Muscle layer of colon (tissue), 2 donors: Measurements from ENCODE around the gene NOS3.
A peak's percentile ranks its signal among the peaks of the same experiment; 100 is the strongest.

Experiments used
- H3K27ac ChIP-seq: one replicate; pipeline ENCODE4 v1.7.0; 2013; ENCODE audit warnings: low read depth, mild to moderate bottlenecking, low read length, moderate library complexity
- H3K27me3 ChIP-seq, 2 donors: one replicate each; pipeline ENCODE4 v1.7.0; 2013; ENCODE audit warnings: low read length in 2 of 2, mild to moderate bottlenecking in 2 of 2; ENCODE audit not compliant: insufficient read depth in 2 of 2, control insufficient read depth in 1 of 2
- H3K36me3 ChIP-seq: one replicate; pipeline ENCODE4 v1.7.0; 2013; ENCODE audit warnings: mild to moderate bottlenecking, low read length; ENCODE audit not compliant: insufficient read depth
- H3K4me1 ChIP-seq: one replicate; pipeline ENCODE4 v1.7.0; 2013; ENCODE audit warnings: mild to moderate bottlenecking, low read length; ENCODE audit not compliant: insufficient read depth
- H3K4me3 ChIP-seq, 2 donors: one replicate each; pipeline ENCODE4 v1.7.0; 2013; ENCODE audit warnings: low read length in 2 of 2, low read depth in 1 of 2, mild to moderate bottlenecking in 1 of 2, moderate library complexity in 1 of 2
- H3K9ac ChIP-seq: one replicate; pipeline ENCODE4 v1.7.0; 2013; ENCODE audit warnings: low read length
- H3K9me3 ChIP-seq: one replicate; pipeline ENCODE4 v1.7.0; 2013; ENCODE audit warnings: mild to moderate bottlenecking, low read length
- donor health status: abdominal sarcoma.
- donor health status: Adenocarcinoma of cecum.

NOS3 gene

GRCh38 chr7:150947241-150947745 lies 43.5 kb upstream of the NOS3 start:
- peaks cover 30% of the 10 kb centered on the region for H3K36me3 ChIP-seq
- peak overlapping the region; percentile 90 for H3K27ac ChIP-seq
- peaks cover 44% of the 10 kb centered on the region for H3K4me1 ChIP-seq
- no peak overlapping the region for H3K4me3 ChIP-seq
- H3K9me3 ChIP-seq, result no peaks in the 10 kb centered on the region
- H3K27me3 ChIP-seq, result no peaks in the 10 kb centered on the region
- H3K9ac ChIP-seq, result no peak overlapping the region

GRCh38 chr7:150947761-150948651 lies 42.8 kb upstream of the NOS3 start:
- Histone ChIP-seq H3K36me3 (peaks cover 31% of the 10 kb centered on the region), H3K4me1 (peaks cover 45% of the 10 kb centered on the region), H3K27ac (peak overlapping the region; percentile 44), H3K4me3 (no peak overlapping the region), H3K27me3 (no peaks in the 10 kb centered on the region), H3K9me3 (no peaks in the 10 kb centered on the region), H3K9ac (no peak overlapping the region)

- peaks cover 53% of the 10 kb centered on the region for H3K4me1 ChIP-seq
- H3K27me3 ChIP-seq, result no peaks in the 10 kb centered on the region
- H3K9me3 ChIP-seq, result no peaks in the 10 kb centered on the region
- H3K27ac ChIP-seq, result peak overlapping the region; percentile 30
- peaks cover 31% of the 10 kb centered on the region for H3K36me3 ChIP-seq
- no peak overlapping the region for H3K4me3 ChIP-seq
- H3K9ac ChIP-seq, result no peak overlapping the region
Measured at GRCh38 chr7:150948791-150949251, 42.0 kb upstream of the NOS3 start.

- Histone ChIP-seq H3K9ac (no peak overlapping the region), H3K36me3 (peaks cover 31% of the 10 kb centered on the region), H3K27me3 (no peaks in the 10 kb centered on the region), H3K4me1 (peaks cover 60% of the 10 kb centered on the region), H3K9me3 (no peaks in the 10 kb centered on the region), H3K4me3 (no peak overlapping the region), H3K27ac (peak overlapping the region; percentile 30)
Measured at GRCh38 chr7:150949564-150949963, 41.3 kb upstream of the NOS3 start.

- Histone ChIP-seq H3K27me3 (no peaks in the 10 kb centered on the region), H3K4me3 (no peak overlapping the region), H3K27ac (no peak overlapping the region), H3K9ac (no peak overlapping the region), H3K4me1 (peaks cover 60% of the 10 kb centered on the region), H3K36me3 (peaks cover 31% of the 10 kb centered on the region), H3K9me3 (no peaks in the 10 kb centered on the region)
Measured at GRCh38 chr7:150949971-150950491, 40.8 kb upstream of the NOS3 start.

GRCh38 chr7:150950496-150951180 lies 40.2 kb upstream of the NOS3 start:
- Histone ChIP-seq H3K9ac (no peak overlapping the region), H3K36me3 (peaks cover 31% of the 10 kb centered on the region), H3K27me3 (no peaks in the 10 kb centered on the region), H3K27ac (no peak overlapping the region), H3K9me3 (no peaks in the 10 kb centered on the region), H3K4me3 (no peak overlapping the region), H3K4me1 (peaks cover 59% of the 10 kb centered on the region)

GRCh38 chr7:150951181-150951520 lies 39.7 kb upstream of the NOS3 start:
- Histone ChIP-seq H3K4me1 (peaks cover 59% of the 10 kb centered on the region), H3K9ac (no peak overlapping the region), H3K36me3 (peaks cover 31% of the 10 kb centered on the region), H3K4me3 (no peak overlapping the region), H3K27me3 (no peaks in the 10 kb centered on the region), H3K27ac (no peak overlapping the region), H3K9me3 (no peaks in the 10 kb centered on the region)

- H3K27ac ChIP-seq, result no peak overlapping the region
- peaks cover 59% of the 10 kb centered on the region for H3K4me1 ChIP-seq
- H3K9me3 ChIP-seq, result no peaks in the 10 kb centered on the region
- H3K36me3 ChIP-seq, result peaks cover 31% of the 10 kb centered on the region
- H3K27me3 ChIP-seq, result no peaks in the 10 kb centered on the region
- no peak overlapping the region for H3K9ac ChIP-seq
- H3K4me3 ChIP-seq, result no peak overlapping the region
Measured at GRCh38 chr7:150951521-150951920, 39.3 kb upstream of the NOS3 start.

- Histone ChIP-seq H3K36me3 (peaks cover 31% of the 10 kb centered on the region), H3K4me1 (peaks cover 60% of the 10 kb centered on the region), H3K4me3 (peak overlapping the region in 1 of 2 donors; percentile 61), H3K9ac (peak overlapping the region; percentile 11), H3K27me3 (no peaks in the 10 kb centered on the region), H3K27ac (peak overlapping the region; percentile 61), H3K9me3 (no peaks in the 10 kb centered on the region)
Measured at GRCh38 chr7:150952331-150953050, 38.3 kb upstream of the NOS3 start.

GRCh38 chr7:150953061-150953997 lies 37.5 kb upstream of the NOS3 start:
- Histone ChIP-seq H3K9ac (peak overlapping the region; percentile 11), H3K27me3 (no peaks in the 10 kb centered on the region), H3K27ac (peak overlapping the region; percentile 96), H3K36me3 (peaks cover 31% of the 10 kb centered on the region), H3K4me1 (peaks cover 56% of the 10 kb centered on the region), H3K4me3 (peak overlapping the region; percentile 2 to 61), H3K9me3 (no peaks in the 10 kb centered on the region)
